H1 (cell line): ENCODE measurements around the gene GABARAPL2. TPM values are rescaled to one million over a fixed set of nuclear protein-coding genes. Genes with fewer than 3 reads are reported as not detected.
A peak's percentile ranks its signal among the peaks of the same experiment; 100 is the strongest.

Source experiments
- ASH2L ChIP-seq: fragments of 200-600, 300-600 bp; sonication (generic); IDR thresholded peaks from one replicate; pipeline ENCODE4 v1.7.1; 2017; ENCODE audit warnings: low read length
- CHD7 ChIP-seq: fragments of 300-600 bp; sonication (generic); IDR thresholded peaks from 2 replicates; pipeline ENCODE4 v1.7.1; 2012; ENCODE audit warnings: low read length, moderate library complexity, mild to moderate bottlenecking, inconsistent platforms; ENCODE audit not compliant: insufficient replicate concordance
- EGR1 ChIP-seq: IDR thresholded peaks from 2 replicates; pipeline ENCODE4 v1.6.1; 2011; ENCODE audit warnings: low read depth, low read length, borderline replicate concordance
- EP300 ChIP-seq, 2 experiments: IDR thresholded peaks; 1 replicate in 1 of 2; 2 replicates in 1 of 2; pipeline ENCODE4 v1.6.1; 2011 to 2012; ENCODE audit warnings: low read depth in 2 of 2, low read length in 2 of 2, mild to moderate bottlenecking in 2 of 2, borderline replicate concordance in 1 of 2, inconsistent platforms in 1 of 2, moderate library complexity in 1 of 2
- MAFK ChIP-seq: IDR thresholded peaks from 2 replicates; pipeline ENCODE4 v1.6.1; 2012; ENCODE audit warnings: low read depth, mild to moderate bottlenecking, improper control_type of control experiment, low read length
- POLR2A ChIP-seq, 2 experiments: IDR thresholded peaks; 1 replicate in 1 of 2; 2 replicates in 1 of 2; pipeline ENCODE4 v1.6.1; 2011; ENCODE audit warnings: low read depth in 2 of 2, low read length in 2 of 2, mild to moderate bottlenecking in 2 of 2; ENCODE audit errors: control extremely low read depth in 1 of 2
- RBBP5 ChIP-seq: IDR thresholded peaks from 2 replicates; pipeline ENCODE4 v1.7.1; 2012; ENCODE audit warnings: low read depth, mild to moderate bottlenecking, inconsistent platforms, low read length, moderate library complexity, borderline replicate concordance
- SP4 ChIP-seq: IDR thresholded peaks from 2 replicates; pipeline ENCODE4 v1.6.1; 2012; ENCODE audit warnings: low read length, inconsistent platforms
- TCF12 ChIP-seq: IDR thresholded peaks from 2 replicates; pipeline ENCODE4 v1.6.1; 2011; ENCODE audit warnings: low read depth, mild to moderate bottlenecking, low read length
- TEAD4 ChIP-seq: IDR thresholded peaks from 2 replicates; pipeline ENCODE4 v1.6.1; 2012; ENCODE audit warnings: low read depth, low read length, inconsistent platforms, mixed read lengths
- polyA plus RNA-seq, 7 experiments: library from polyadenylated mRNA; depleted of rRNA in 3 of 7; stranded (reverse) in 5 of 7; unstranded in 2 of 7; fragments of >200 nt in 5 of 7; fragments of 200-250 nt in 2 of 7; gene quantifications; 1 replicate in 5 of 7; 2 replicates in 1 of 7; 4 replicates in 1 of 7; pipeline versions ENCODE4 v1.2.1 to v1.2.3, GENCODE V29; 2011 to 2013; ENCODE audit warnings: missing spikeins in 2 of 7, mixed read lengths in 2 of 7
- total RNA-seq: library from RNA; stranded (reverse); fragmentation: NEBNext Ultra II Directional; extraction: Animal tissue kit (Norgen Biotek cat#: 25700); gene quantifications from 2 replicates; pipeline ENCODE4 v1.2.1, GENCODE V29; 2021

GABARAPL2 gene
- total and polyA plus RNA-seq, 2 of the 8 experiments (the other 6 are each of a cell fraction or from before 2014, with no cell fraction given), result 65.8 to 71.3 TPM

- TF ChIP-seq CHD7, result no peak
- TF ChIP-seq SP4, result no peak
- no peak for TF ChIP-seq RBBP5
- TF ChIP-seq POLR2A (IDR thresholded peaks at IDR 0.05; ENCODE audit: control extremely low read depth in 1 of 2, low read depth in 2 of 2, low read length in 2 of 2), result 0 out of 3 replicates have a peak, but pooled peaks of 1 of the 2 experiments have one; percentile 17
- TF ChIP-seq MAFK, result 0 out of 2 replicates have a peak, but pooled peaks have one; percentile 5
- no peak for TF ChIP-seq EGR1
- no peak for TF ChIP-seq TEAD4
- no peak for TF ChIP-seq ASH2L
- TF ChIP-seq TCF12, result 0 out of 2 replicates have a peak, but pooled peaks have one; percentile 65
- no peak for TF ChIP-seq EP300 (IDR thresholded peaks at IDR 0.05; ENCODE audit: borderline replicate concordance in 1 of 2, low read depth in 2 of 2, low read length in 2 of 2)
These were observed 27.9 kb downstream of the GABARAPL2 start (continued) for GRCh38 chr16:75593825-75594820.
